Kidney (tissue), 14 donors: ENCODE measurements around the gene PSMD10. TPM values are rescaled to one million over a fixed set of nuclear protein-coding genes. Genes with fewer than 3 reads are reported as not detected.

Experiments
- DNase-seq, 5 donors: peaks; one replicate each; pipeline ENCODE4 v3.0.0-alpha.2; 2013 to 2020
- FAIRE-seq: peaks from 2 replicates; lab custom pipeline; 2012; peaks lifted over from hg19 to GRCh38; lab: Jason Lieb, UNC
- H3K27ac ChIP-seq, 2 donors: one replicate each; pipeline ENCODE4 v1.7.0; 2013; ENCODE audit warnings: low read depth in 2 of 2, low read length in 2 of 2, inconsistent platforms in 1 of 2
- H3K27me3 ChIP-seq: one replicate; pipeline ENCODE4 v1.7.1; 2013; ENCODE audit warnings: low read length, inconsistent platforms; ENCODE audit not compliant: control insufficient read depth, insufficient read depth
- H3K36me3 ChIP-seq, 3 donors: one replicate each; pipeline versions ENCODE4 v1.7.0 to v1.7.1; 2013; ENCODE audit warnings: low read length in 3 of 3, control low read depth in 1 of 3, inconsistent platforms in 1 of 3; ENCODE audit not compliant: insufficient read depth in 3 of 3, control insufficient read depth in 2 of 3
- H3K4me1 ChIP-seq, 3 donors: one replicate each; pipeline versions ENCODE4 v1.7.0 to v1.7.1; 2013; ENCODE audit warnings: low read length in 3 of 3, inconsistent platforms in 1 of 3, low read depth in 1 of 3; ENCODE audit not compliant: control insufficient read depth in 2 of 3, insufficient read depth in 2 of 3
- H3K4me3 ChIP-seq, 3 donors: one replicate each; pipeline versions ENCODE4 v1.7.0 to v1.8.1; 2013; ENCODE audit warnings: low read length in 3 of 3, control low read depth in 1 of 3, inconsistent platforms in 1 of 3
- H3K9ac ChIP-seq, 3 donors: one replicate each; pipeline versions ENCODE4 v1.7.0 to v1.7.1; 2013; ENCODE audit warnings: low read length in 3 of 3, control low read depth in 1 of 3, inconsistent platforms in 1 of 3
- H3K9me3 ChIP-seq, 3 donors: one replicate each; pipeline versions ENCODE4 v1.7.0 to v1.7.1; 2013; ENCODE audit warnings: low read length in 3 of 3, control low read depth in 1 of 3, inconsistent platforms in 1 of 3; ENCODE audit not compliant: control insufficient read depth in 2 of 3, insufficient read depth in 1 of 3
- CTCF ChIP-seq: IDR thresholded peaks from 3 replicates; pipeline ENCODE4 v1.5.1; 2012; ENCODE audit warnings: mild to moderate bottlenecking, moderate library complexity, borderline replicate concordance; ENCODE audit not compliant: insufficient read depth; ENCODE audit errors: extremely low read depth
- intact Hi-C: fragments of 100-400 bp; cut with DNase I; formaldehyde crosslinking; loops from one replicate; pipeline ENCODE4 v1.11.1; 2022
- polyA plus RNA-seq: library from polyadenylated mRNA; stranded (reverse); fragments of 350-450 nt; fragmentation: Illumina TruSeq; extraction: RNeasy Lipid Tissue Mini Kit (QIAGEN cat#74804); gene quantifications from one replicate; pipeline ENCODE4 v1.2.3, GENCODE V29; 2014; ENCODE audit warnings: low read depth, low replicate concordance; ENCODE audit not compliant: insufficient read depth
- total RNA-seq: library from RNA; stranded (reverse); fragmentation: NEBNext Ultra II Directional; extraction: Animal tissue kit (Norgen Biotek cat#: 25700); gene quantifications from one replicate; pipeline ENCODE4 v1.2.1, GENCODE V29; 2021
- donor health status: control.
- donor health status: control.
- donor health status: control.
- donor health status: control.
- donor health status: control.
- donor health status: DM: yes; HTN: yes; CAD: no.
- donor health status: Normal renal cell carcinoma (clear cell type).

The PSMD10 gene
- total and polyA plus RNA-seq, 2 donors from 2014 or later: 32.7 to 36.1 TPM

- intact Hi-C loops: no loop called here
- no peak for DNase-seq
- no peak for TF ChIP-seq CTCF
- H3K27ac ChIP-seq: no peak overlapping the region
- FAIRE-seq: no peak
- no peak overlapping the region for H3K4me3 ChIP-seq
- H3K27me3 ChIP-seq: peaks cover 8% of the 10 kb centered on the region
- no peaks in the 10 kb centered on the region for H3K36me3 ChIP-seq
- no peak overlapping the region for H3K9ac ChIP-seq
- H3K4me1 ChIP-seq: no peaks in the 10 kb centered on the region
- no peaks in the 10 kb centered on the region for H3K9me3 ChIP-seq
Measured at GRCh38 chrX:108068121-108068520, 23.2 kb downstream of the PSMD10 start.

GRCh38 chrX:108064613-108065012 is 26.7 kb downstream of the PSMD10 start:
- H3K27me3 ChIP-seq: peaks cover 8% of the 10 kb centered on the region
- no peaks in the 10 kb centered on the region for H3K9me3 ChIP-seq
- no peaks in the 10 kb centered on the region for H3K36me3 ChIP-seq
- no peak overlapping the region for H3K27ac ChIP-seq
- DNase-seq (no peak), FAIRE-seq (no peak)
- intact Hi-C loops: no loop called here
- TF ChIP-seq CTCF: no peak
- no peaks in the 10 kb centered on the region for H3K4me1 ChIP-seq
- no peak overlapping the region for H3K9ac ChIP-seq
- no peak overlapping the region for H3K4me3 ChIP-seq

- H3K27me3 ChIP-seq: peaks cover 8% of the 10 kb centered on the region
- no peak for FAIRE-seq
Measured at GRCh38 chrX:108064001-108064400, 27.3 kb downstream of the PSMD10 start.

More at GRCh38 chrX:108064001-108064400, 27.3 kb downstream of the PSMD10 start:
- no peak overlapping the region for H3K27ac ChIP-seq
- no peak overlapping the region for H3K9ac ChIP-seq
- no peak for TF ChIP-seq CTCF
- H3K9me3 ChIP-seq: no peaks in the 10 kb centered on the region
- no peak overlapping the region for H3K4me3 ChIP-seq
- H3K4me1 ChIP-seq: no peaks in the 10 kb centered on the region
- intact Hi-C loops: no loop called here
- H3K36me3 ChIP-seq: no peaks in the 10 kb centered on the region
- DNase-seq: no peak
